IgD-negative memory B cell (primary cell): Measurements from ENCODE around the gene ATG4D. TPM values are rescaled to one million over a fixed set of nuclear protein-coding genes. Genes with fewer than 3 reads are reported as not detected.
A peak's percentile ranks its signal among the peaks of the same experiment; 100 is the strongest.

Source experiments
- H3K27ac Mint-ChIP-seq, 3 donors: one replicate each; pipeline ENCODE4 v1.8.0; 2020 to 2022; ENCODE audit warnings: mild to moderate bottlenecking in 3 of 3, mixed read lengths in 3 of 3, moderate library complexity in 1 of 3
- H3K27me3 Mint-ChIP-seq: one replicate; pipeline ENCODE4 v1.8.0; 2021; ENCODE audit warnings: mixed read lengths
- H3K36me3 Mint-ChIP-seq: one replicate; pipeline ENCODE4 v1.8.0; 2020; ENCODE audit warnings: mild to moderate bottlenecking, mixed read lengths
- H3K4me1 Mint-ChIP-seq, 3 donors: one replicate each; pipeline ENCODE4 v1.8.0; 2020 to 2022; ENCODE audit warnings: mixed read lengths in 3 of 3, mild to moderate bottlenecking in 1 of 3
- H3K4me3 Mint-ChIP-seq, 4 donors: one replicate each; pipeline ENCODE4 v1.8.0; 2020 to 2022; ENCODE audit warnings: mild to moderate bottlenecking in 4 of 4, mixed read lengths in 4 of 4, moderate library complexity in 3 of 4
- H3K9me3 Mint-ChIP-seq, 3 donors: one replicate each; pipeline ENCODE4 v1.8.0; 2020 to 2021; ENCODE audit warnings: mixed read lengths in 3 of 3, mild to moderate bottlenecking in 1 of 3
- polyA plus RNA-seq: library from polyadenylated mRNA; unstranded; fragments of 300-500 nt; fragmentation: Illumina TruSeq; gene quantifications from one replicate; pipeline ENCODE4 v1.2.3, GENCODE V29; 2021

The ATG4D gene
- polyA plus RNA-seq, 1 donor from 2014 or later: 21.0 TPM

DNA sequence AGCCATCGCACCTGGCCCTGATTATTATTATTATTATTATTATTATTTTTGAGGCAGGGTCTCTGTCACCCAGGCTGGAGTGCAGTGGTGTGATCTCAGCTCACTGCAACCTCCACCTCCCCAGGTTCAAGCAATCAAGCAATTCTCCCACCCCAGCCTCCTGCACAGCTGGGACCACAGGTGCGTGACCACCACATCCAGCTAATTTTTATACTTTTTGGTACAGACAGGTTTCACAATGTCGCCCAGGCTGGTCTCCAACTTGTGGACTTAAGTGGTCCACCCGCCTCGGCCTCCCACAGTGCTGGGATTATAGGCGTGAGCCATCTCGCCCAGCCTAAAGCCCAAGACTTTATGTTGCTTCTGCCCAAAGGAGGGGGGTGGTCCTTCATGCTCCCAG is 49.4 kb downstream of the ATG4D start:
- Mint-ChIP-seq H3K36me3 (no peaks in the 10 kb centered on the region), H3K27ac (peak overlapping the region in 1 of 3 donors; percentile 23), H3K4me3 (peak overlapping the region in 1 of 4 donors; percentile 41), H3K9me3 (no peaks in the 10 kb centered on the region), H3K4me1 (peaks cover 19 to 24% (median 20%) of the 10 kb centered on the region in 3 donors), H3K27me3 (no peaks in the 10 kb centered on the region)

DNA sequence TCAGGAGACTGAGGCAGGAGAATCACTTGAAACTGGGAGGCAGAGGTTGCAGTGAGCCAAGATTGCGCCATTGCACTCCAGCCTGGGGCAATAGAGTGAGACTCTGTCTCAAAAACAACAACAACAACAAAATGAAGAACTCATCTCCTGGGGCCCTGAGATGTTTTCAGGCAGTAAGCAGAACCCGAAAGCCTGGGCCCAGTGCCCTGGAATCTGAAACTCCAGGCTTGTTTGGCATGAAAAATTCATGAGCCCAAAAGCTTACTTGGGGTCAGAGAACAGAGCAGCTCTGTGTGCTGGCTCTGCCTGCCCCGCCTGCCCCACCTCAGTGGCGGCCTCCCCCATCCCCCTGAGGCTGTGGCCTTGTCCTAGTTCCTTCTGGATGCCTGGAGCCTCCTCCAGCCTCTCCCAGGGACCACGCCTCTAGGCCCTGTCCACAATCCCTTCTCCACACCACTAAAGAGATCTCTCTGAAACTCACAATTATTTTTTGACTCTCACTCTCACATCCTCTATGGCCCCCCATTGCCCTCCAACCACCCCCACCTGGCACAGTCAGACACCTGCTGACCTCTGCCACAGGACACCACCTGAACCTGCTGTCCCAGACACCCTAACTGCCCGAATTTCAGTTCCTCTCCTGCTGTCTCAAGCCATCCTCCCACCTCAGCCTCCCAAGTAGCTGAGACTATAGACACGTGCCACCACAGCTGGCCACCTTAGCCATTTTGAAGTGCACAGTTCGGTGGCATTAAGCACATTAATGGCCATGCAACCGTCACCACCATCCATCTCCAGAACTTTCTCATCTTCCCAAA is 50.3 kb downstream of the ATG4D start:
- Mint-ChIP-seq H3K36me3 (no peaks in the 10 kb centered on the region), H3K27ac (peak overlapping the region; percentile 26 to 90 (median 71)), H3K4me3 (peak overlapping the region in 3 of 4 donors; percentile 13 to 88 (median 69)), H3K4me1 (peaks cover 19 to 24% (median 20%) of the 10 kb centered on the region in 3 donors), H3K27me3 (no peaks in the 10 kb centered on the region), H3K9me3 (no peaks in the 10 kb centered on the region)

DNA sequence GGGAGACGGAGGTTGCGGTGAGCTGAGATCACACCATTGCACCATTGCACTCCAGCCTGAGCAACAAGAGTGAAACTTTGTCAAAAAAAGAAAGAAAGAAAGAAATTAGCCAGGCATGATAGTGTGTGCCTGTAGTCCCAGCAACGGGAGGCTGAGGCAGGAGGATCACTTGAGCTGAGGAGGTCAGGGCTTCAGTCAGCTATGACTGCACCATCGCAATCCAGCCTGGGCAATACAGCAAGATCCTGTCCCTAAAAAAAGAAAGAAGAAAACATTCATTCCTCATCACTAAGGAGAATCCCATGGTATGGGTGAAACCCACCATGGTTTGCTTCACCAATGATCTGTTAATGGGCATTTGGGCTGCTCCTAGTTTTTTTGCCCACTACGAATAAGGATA is 56.4 kb downstream of the ATG4D start:
- H3K27ac Mint-ChIP-seq: peak overlapping the region in 1 of 3 donors; percentile 47
- peak overlapping the region in 2 of 4 donors; percentile 31 to 80 for H3K4me3 Mint-ChIP-seq

DNA sequence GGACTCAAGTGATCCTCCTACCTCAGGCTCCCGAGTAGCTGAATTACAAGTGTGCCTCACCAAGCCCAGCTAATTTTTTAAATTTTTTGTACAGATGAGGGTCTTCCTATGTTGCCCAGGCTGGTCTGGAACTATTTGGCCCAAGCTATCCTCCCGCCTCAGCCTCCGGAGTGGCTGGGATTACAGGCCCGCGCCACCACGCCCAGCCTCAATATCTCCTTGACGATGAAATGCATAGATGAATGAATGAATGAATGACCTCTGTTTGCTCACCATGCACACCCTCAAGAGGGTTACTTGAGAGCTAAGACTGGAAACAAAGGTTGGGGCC is 58.3 kb downstream of the ATG4D start:
- Mint-ChIP-seq H3K36me3 (peaks cover 2% of the 10 kb centered on the region), H3K4me3 (peak overlapping the region; percentile 72 to 84 (median 78)), H3K9me3 (no peaks in the 10 kb centered on the region), H3K27ac (peak overlapping the region in 1 of 3 donors; percentile 60), H3K27me3 (no peaks in the 10 kb centered on the region), H3K4me1 (peaks cover 16 to 17% (median 17%) of the 10 kb centered on the region in 3 donors)

More for the DNA sequence above, 56.4 kb downstream of the ATG4D start:
- peaks cover 2% of the 10 kb centered on the region for H3K36me3 Mint-ChIP-seq
- no peaks in the 10 kb centered on the region for H3K27me3 Mint-ChIP-seq
- peaks cover 28 to 29% (median 29%) of the 10 kb centered on the region in 3 donors for H3K4me1 Mint-ChIP-seq
- H3K9me3 Mint-ChIP-seq: no peaks in the 10 kb centered on the region

DNA sequence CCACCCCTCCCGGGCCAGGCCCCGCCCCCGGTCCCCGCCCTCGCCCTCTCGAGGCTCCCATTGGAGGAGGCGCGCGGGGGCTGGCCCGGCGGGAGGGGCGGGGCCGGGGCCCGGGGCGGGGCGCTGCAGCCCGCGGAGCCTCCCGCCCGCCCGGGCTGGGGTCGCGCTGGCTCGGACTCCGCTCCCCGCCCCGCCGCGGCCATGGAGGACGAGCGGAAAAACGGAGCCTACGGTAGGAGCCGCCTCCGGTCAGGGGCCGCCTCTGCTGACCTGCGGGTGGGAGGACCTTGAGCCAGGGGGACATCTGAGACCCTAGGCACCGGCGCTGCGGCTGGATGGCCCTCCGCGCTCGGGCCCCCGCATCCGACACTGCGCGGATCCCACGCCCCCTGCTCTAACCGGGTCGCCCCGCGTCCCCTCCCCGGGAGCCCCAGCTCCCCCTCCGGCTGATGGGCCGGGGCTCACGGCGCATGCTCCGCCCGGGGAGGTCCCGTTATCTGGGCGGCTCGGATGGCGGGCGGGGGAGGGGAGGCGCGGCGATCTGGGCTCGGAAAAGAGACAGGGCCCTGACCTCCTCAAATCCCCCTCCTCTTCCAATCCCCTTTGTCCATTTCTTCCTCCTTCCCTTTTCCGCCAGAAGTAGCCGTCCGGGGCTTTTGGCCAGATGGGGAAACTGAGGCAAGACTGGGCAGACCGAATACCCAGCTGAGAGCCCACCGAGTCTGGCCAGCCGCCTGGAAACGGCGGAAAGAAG is 58.8 kb downstream of the ATG4D start:
- Mint-ChIP-seq H3K36me3 (peaks cover 2% of the 10 kb centered on the region), H3K27ac (peak overlapping the region; percentile 96 to 99 (median 99)), H3K27me3 (no peaks in the 10 kb centered on the region), H3K4me1 (peaks cover 16 to 19% (median 19%) of the 10 kb centered on the region in 3 donors), H3K9me3 (no peaks in the 10 kb centered on the region), H3K4me3 (peak overlapping the region; percentile 87 to 97 (median 96))

Other genes with a start within 250 kb of the ATG4D start
- 2.6 TPM for gene ZGLP1, start 234.1 kb upstream of the ATG4D start, polyA plus RNA-seq
- 12.8 TPM for gene FDX2, start 227.9 kb upstream of the ATG4D start, polyA plus RNA-seq
- 25.9 TPM for gene RAVER1, start 210.4 kb upstream of the ATG4D start, polyA plus RNA-seq
- gene ICAM3, start 204.3 kb upstream of the ATG4D start, polyA plus RNA-seq: 230 TPM
- gene TYK2, start 163.3 kb upstream of the ATG4D start, polyA plus RNA-seq: 69.0 TPM
- 78.8 TPM for gene CDC37, start 140.4 kb upstream of the ATG4D start, polyA plus RNA-seq
- gene PDE4A, start 123.4 kb upstream of the ATG4D start, polyA plus RNA-seq: 2.9 TPM
- 32.9 TPM for gene KEAP1, start 40.5 kb upstream of the ATG4D start, polyA plus RNA-seq
- gene S1PR5, start 26.5 kb upstream of the ATG4D start, polyA plus RNA-seq: 5.1 TPM
- gene KRI1, start 22.1 kb downstream of the ATG4D start, polyA plus RNA-seq: 35.6 TPM
- 193 TPM for gene CDKN2D, start 25.1 kb downstream of the ATG4D start, polyA plus RNA-seq
- not detected for gene AP1M2, start 43.4 kb downstream of the ATG4D start, polyA plus RNA-seq
- 332 TPM for gene SLC44A2, start 81.6 kb downstream of the ATG4D start, polyA plus RNA-seq
- gene ILF3, start 110.4 kb downstream of the ATG4D start, polyA plus RNA-seq: 106 TPM
- gene QTRT1, start 157.5 kb downstream of the ATG4D start, polyA plus RNA-seq: 53.5 TPM
- 109 TPM for gene DNM2, start 174.2 kb downstream of the ATG4D start, polyA plus RNA-seq